ENCODE measurements around the gene ATP6V1B1. TPM values are rescaled to one million over a fixed set of nuclear protein-coding genes. Genes with fewer than 3 reads are reported as not detected.

Gene ATP6V1B1
- total and polyA plus RNA-seq, 2 of the 13 experiments (the other 11 are each of a cell fraction or from before 2014, with no cell fraction given): 0.58 to 1.6 TPM

- TF ChIP-seq ZNF687 (CRISPR knock-in tag; IDR thresholded peaks at IDR 0.05) (no peak), SMC3 (IDR thresholded peaks at IDR 0.05; ENCODE audit: low read length) (no peak), ZNF543 (CRISPR knock-in tag; IDR thresholded peaks at IDR 0.05) (no peak), PHF5A (CRISPR knock-in tag; IDR thresholded peaks at IDR 0.05; ENCODE audit: low read depth, unreplicated experiment) (no peak)
Measured at GRCh38 chr2:70916291-70916690, 19.4 kb upstream of the ATP6V1B1 start (continued).

- intact Hi-C loops (cut with micrococcal nuclease; ENCODE audit: unreplicated experiment) (no loop called here), in situ Hi-C loops (cut with HindIII; ENCODE audit: extremely low pct_ligation_motif_present, low pct_unique_long_range_greater_than_20kb) (no loop called here)
- Histone ChIP-seq H3K79me2 (ENCODE audit: insufficient read depth, low read length) (no peaks in the 10 kb centered on the region), H4K20me1 (ENCODE audit: insufficient read depth, low read length) (no peaks in the 10 kb centered on the region), H3K36me3 (replicated peaks in 1 of 2; ENCODE audit: control insufficient read depth in 1 of 2, insufficient read depth in 2 of 2, low read length in 2 of 2) (no peaks in the 10 kb centered on the region), H2AFZ (ENCODE audit: low read length) (no peak overlapping the region), H3K4me3 (replicated peaks in 1 of 3; ENCODE audit: insufficient read depth in 1 of 3, low read depth in 2 of 3, low read length in 3 of 3) (no peak overlapping the region), H3K4me1 (ENCODE audit: insufficient read depth, low read length) (peaks cover 21% of the 10 kb centered on the region), H3K9me3 (ENCODE audit: low read length) (no peaks in the 10 kb centered on the region), H3K9ac (ENCODE audit: insufficient read depth, low read depth, low read length) (no peak overlapping the region), H3K27me3 (ENCODE audit: control insufficient read depth in 1 of 2, insufficient read depth in 2 of 2, low read length in 2 of 2) (no peaks in the 10 kb centered on the region), H3K27ac (ENCODE audit: extremely low read length, insufficient read depth, low read length) (no peak overlapping the region), H3K4me2 (ENCODE audit: low read depth, low read length) (no peak overlapping the region)
- CTCF ChIA-PET (ENCODE audit: low intra/inter-chr PET ratio, low total read pairs): interaction anchor here (0.8 kb wide), 1 partner anchor 46 kb away, joined by 3 read pairs; no protein-coding TSS in a partner anchor
- ATAC-seq: no peak
- POLR2A ChIA-PET: interaction anchor here (0.7 kb wide), 1 partner anchor 12 kb away, joined by 3 read pairs; no protein-coding TSS in a partner anchor
- FAIRE-seq: no peak
- BruUV-seq (replicated peaks): no TSS peak
- DNase-seq (ENCODE audit: low spot score): no peak
- WGBS (ENCODE audit: low lambda C conversion rate): 44% methylated on average over 1 of the region's 2 CpGs
- TF ChIP-seq ZXDC (CRISPR knock-in tag; IDR thresholded peaks at IDR 0.05): no peak
Measured at GRCh38 chr2:70918016-70918415, 17.7 kb upstream of the ATP6V1B1 start.

Data from HepG2 (cell line).